Neural progenitor cell (in vitro differentiated cells): Measurements from ENCODE around the gene LTA. TPM values are rescaled to one million over a fixed set of nuclear protein-coding genes. Genes with fewer than 3 reads are reported as not detected.

Source experiments
- DNase-seq: peaks from one replicate; pipeline ENCODE4 v3.0.0-alpha.2; 2016; ENCODE audit warnings: low spot score
- H2AFZ ChIP-seq: fragments of 200-600 bp; sonication (generic); replicated peaks from 2 replicates; pipeline ENCODE4 v1.6.1; 2016; ENCODE audit warnings: antibody characterized with exemption
- H3F3A ChIP-seq: fragments of 200-600 bp; sonication (generic); 2 replicates; pipeline ENCODE4 v1.6.1; 2016; ENCODE audit warnings: antibody characterized with exemption, low read depth
- H3K27ac ChIP-seq: fragments of 200-600 bp; sonication (generic); 2 replicates; pipeline ENCODE4 v1.5.1; 2016; ENCODE audit warnings: mild to moderate bottlenecking
- H3K27me3 ChIP-seq: fragments of 200-600 bp; sonication (generic); 2 replicates; pipeline ENCODE4 v1.6.1; 2016; ENCODE audit warnings: mild to moderate bottlenecking, moderate library complexity
- H3K36me3 ChIP-seq: fragments of 200-600 bp; sonication (generic); 2 replicates; pipeline ENCODE4 v1.5.1; 2016
- H3K4me1 ChIP-seq: fragments of 200-600 bp; sonication (generic); 2 replicates; pipeline ENCODE4 v1.6.1; 2016; ENCODE audit warnings: mixed run types
- H3K4me2 ChIP-seq: fragments of 200-600 bp; sonication (generic); 2 replicates; pipeline ENCODE4 v1.6.1; 2016
- H3K4me3 ChIP-seq: fragments of 200-600 bp; sonication (generic); 2 replicates; pipeline ENCODE4 v1.5.1; 2016
- H3K79me2 ChIP-seq: fragments of 200-600 bp; sonication (generic); 2 replicates; pipeline ENCODE4 v1.6.1; 2016; ENCODE audit warnings: low read depth
- H3K9ac ChIP-seq: fragments of 200-600 bp; sonication (generic); 2 replicates; pipeline ENCODE4 v1.6.1; 2016
- H3K9me3 ChIP-seq: fragments of 200-600 bp; sonication (generic); 2 replicates; pipeline ENCODE4 v1.5.1; 2016; ENCODE audit warnings: low read depth
- H4K20me1 ChIP-seq: fragments of 200-600 bp; sonication (generic); 2 replicates; pipeline ENCODE4 v1.6.1; 2016; ENCODE audit warnings: low read depth
- H3K27ac Mint-ChIP-seq: 3 replicates; pipeline ENCODE4 v1.8.0; 2021; ENCODE audit warnings: mixed read lengths
- H3K27me3 Mint-ChIP-seq: 2 replicates; pipeline ENCODE4 v1.8.0; 2022; ENCODE audit warnings: low read depth, mild to moderate bottlenecking, inconsistent platforms, moderate library complexity, mixed read lengths; ENCODE audit not compliant: insufficient read depth
- H3K36me3 Mint-ChIP-seq: 3 replicates; pipeline ENCODE4 v1.8.0; 2021; ENCODE audit warnings: mixed read lengths
- H3K4me1 Mint-ChIP-seq: 3 replicates; pipeline ENCODE4 v1.8.0; 2021; ENCODE audit warnings: mixed read lengths
- H3K4me3 Mint-ChIP-seq: 3 replicates; pipeline ENCODE4 v1.8.0; 2021; ENCODE audit warnings: mild to moderate bottlenecking, moderate library complexity, mixed read lengths
- H3K9me3 Mint-ChIP-seq: 3 replicates; pipeline ENCODE4 v1.8.0; 2020; ENCODE audit warnings: mixed read lengths
- EZH2 ChIP-seq: fragments of 200-600 bp; sonication (generic); IDR thresholded peaks from 2 replicates; pipeline ENCODE4 v1.6.1; 2017; ENCODE audit warnings: antibody characterized with exemption, mild to moderate bottlenecking, moderate library complexity
- EZH2phosphoT487 ChIP-seq: fragments of 200-600 bp; sonication (generic); IDR thresholded peaks from 2 replicates; pipeline ENCODE4 v1.6.1; 2017; ENCODE audit warnings: antibody characterized with exemption
- total RNA-seq: library from RNA; depleted of rRNA; stranded (reverse); fragments of >200 nt; gene quantifications from 2 replicates; pipeline ENCODE4 v1.2.3, GENCODE V29; 2015; ENCODE audit warnings: low replicate concordance
- TF ChIP-seq, protein P1 (sequence below): fragments of 200-600 bp; sonication (generic); IDR thresholded peaks from 2 replicates; pipeline ENCODE4 v1.5.1; 2017; ENCODE audit warnings: antibody characterized with exemption, mild to moderate bottlenecking

The LTA gene
- total RNA-seq, 1 donor from 2014 or later, result not detected

GRCh38 chr6:31578184-31579118 lies 6.4 kb downstream of the LTA start:
- Mint-ChIP-seq H3K36me3 (no peaks in the 10 kb centered on the region), H3K4me1 (peaks cover 15% of the 10 kb centered on the region), H3K4me3 (peak overlapping the region; percentile 58), H3K27ac (no peak overlapping the region), H3K9me3 (no peaks in the 10 kb centered on the region), H3K27me3 (peaks cover 22% of the 10 kb centered on the region)
- Histone ChIP-seq H3K4me1 (peaks cover 11% of the 10 kb centered on the region), H3K36me3 (no peaks in the 10 kb centered on the region), H4K20me1 (no peaks in the 10 kb centered on the region), H3K4me2 (no peak overlapping the region), H3F3A (no peaks in the 10 kb centered on the region), H3K79me2 (no peaks in the 10 kb centered on the region), H3K27ac (no peak overlapping the region), H3K9ac (no peak overlapping the region), H2AFZ (no peak overlapping the region), H3K27me3 (peaks cover 9% of the 10 kb centered on the region), H3K4me3 (no peak overlapping the region), H3K9me3 (no peaks in the 10 kb centered on the region)
- DNase-seq, result no peak
- no peak for TF ChIP-seq EZH2

GRCh38 chr6:31579119-31579505 lies 7.0 kb downstream of the LTA start:
- H3K27me3 ChIP-seq, result peaks cover 9% of the 10 kb centered on the region
- H3K4me3 ChIP-seq, result no peak overlapping the region
- no peak overlapping the region for H2AFZ ChIP-seq
- peaks cover 15% of the 10 kb centered on the region for H3K4me1 Mint-ChIP-seq
- peak overlapping the region; percentile 42 for H3K4me3 Mint-ChIP-seq
- TF ChIP-seq EZH2, result no peak
- TF ChIP-seq EZH2phosphoT487, result no peak
- TF ChIP-seq, protein P1, sequence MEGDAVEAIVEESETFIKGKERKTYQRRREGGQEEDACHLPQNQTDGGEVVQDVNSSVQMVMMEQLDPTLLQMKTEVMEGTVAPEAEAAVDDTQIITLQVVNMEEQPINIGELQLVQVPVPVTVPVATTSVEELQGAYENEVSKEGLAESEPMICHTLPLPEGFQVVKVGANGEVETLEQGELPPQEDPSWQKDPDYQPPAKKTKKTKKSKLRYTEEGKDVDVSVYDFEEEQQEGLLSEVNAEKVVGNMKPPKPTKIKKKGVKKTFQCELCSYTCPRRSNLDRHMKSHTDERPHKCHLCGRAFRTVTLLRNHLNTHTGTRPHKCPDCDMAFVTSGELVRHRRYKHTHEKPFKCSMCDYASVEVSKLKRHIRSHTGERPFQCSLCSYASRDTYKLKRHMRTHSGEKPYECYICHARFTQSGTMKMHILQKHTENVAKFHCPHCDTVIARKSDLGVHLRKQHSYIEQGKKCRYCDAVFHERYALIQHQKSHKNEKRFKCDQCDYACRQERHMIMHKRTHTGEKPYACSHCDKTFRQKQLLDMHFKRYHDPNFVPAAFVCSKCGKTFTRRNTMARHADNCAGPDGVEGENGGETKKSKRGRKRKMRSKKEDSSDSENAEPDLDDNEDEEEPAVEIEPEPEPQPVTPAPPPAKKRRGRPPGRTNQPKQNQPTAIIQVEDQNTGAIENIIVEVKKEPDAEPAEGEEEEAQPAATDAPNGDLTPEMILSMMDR, result no peak
- no peaks in the 10 kb centered on the region for H3K36me3 Mint-ChIP-seq
- H3K27ac Mint-ChIP-seq, result no peak overlapping the region
- no peaks in the 10 kb centered on the region for H3K36me3 ChIP-seq
- peaks cover 20% of the 10 kb centered on the region for H3K27me3 Mint-ChIP-seq
- H3K79me2 ChIP-seq, result no peaks in the 10 kb centered on the region
- H3K9me3 ChIP-seq, result no peaks in the 10 kb centered on the region
- no peaks in the 10 kb centered on the region for H3K9me3 Mint-ChIP-seq
- no peak overlapping the region for H3K4me2 ChIP-seq
- H3K9ac ChIP-seq, result no peak overlapping the region
- peaks cover 11% of the 10 kb centered on the region for H3K4me1 ChIP-seq
- no peaks in the 10 kb centered on the region for H3F3A ChIP-seq
- no peak overlapping the region for H3K27ac ChIP-seq
- H4K20me1 ChIP-seq, result no peaks in the 10 kb centered on the region
- no peak for DNase-seq

DNA sequence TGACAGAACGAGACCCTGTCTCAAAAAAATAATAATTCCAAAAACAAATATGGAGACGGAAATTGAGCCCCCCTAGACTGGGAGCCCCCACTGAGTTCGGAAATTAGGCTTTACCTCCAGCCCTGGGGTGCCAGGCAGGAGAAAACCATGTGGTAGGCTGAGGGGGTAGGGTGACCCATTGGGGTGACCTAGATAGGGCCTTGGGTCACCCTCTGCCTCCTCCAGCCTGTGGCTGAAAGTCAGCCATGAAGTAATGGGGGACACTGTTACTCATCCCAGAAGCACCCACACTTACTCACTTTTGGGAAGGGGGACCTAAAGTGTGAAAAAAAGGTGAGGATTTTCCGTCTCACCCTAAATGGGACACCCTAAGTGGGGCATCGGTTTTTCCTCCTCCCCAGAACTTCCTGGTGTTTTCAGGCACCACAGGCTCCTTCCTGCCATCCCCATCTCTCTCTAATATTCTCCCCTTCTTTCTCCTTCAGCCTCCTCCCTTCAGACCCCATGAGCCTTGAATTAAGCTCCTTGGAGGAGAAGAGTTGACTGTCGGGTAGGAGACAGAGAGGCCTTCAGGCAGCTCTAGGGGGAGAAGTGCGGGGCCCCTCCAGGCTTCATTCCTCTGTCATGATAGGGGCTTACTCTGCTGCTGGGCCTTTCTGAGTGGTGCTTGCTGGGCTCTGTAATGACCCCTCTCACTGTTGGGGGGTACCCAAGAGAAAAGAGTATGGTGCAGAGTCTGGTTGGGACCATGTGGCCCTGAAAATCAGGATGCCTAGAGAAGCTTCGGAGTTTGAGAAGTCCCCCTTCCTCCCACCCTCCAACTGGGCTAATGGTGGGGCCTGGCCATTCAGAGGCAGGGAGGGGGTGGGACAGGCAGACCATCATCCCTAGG lies 7.7 kb downstream of the LTA start:
- Mint-ChIP-seq H3K9me3 (no peaks in the 10 kb centered on the region), H3K27ac (no peak overlapping the region), H3K4me3 (peak overlapping the region; percentile 95), H3K4me1 (peaks cover 15% of the 10 kb centered on the region), H3K27me3 (peaks cover 20% of the 10 kb centered on the region), H3K36me3 (no peaks in the 10 kb centered on the region)
- DNase-seq, result no peak
- Histone ChIP-seq H2AFZ (no peak overlapping the region), H3F3A (no peaks in the 10 kb centered on the region), H3K4me3 (no peak overlapping the region), H3K4me1 (peaks cover 11% of the 10 kb centered on the region), H3K4me2 (peak overlapping the region; percentile 94), H3K27ac (no peak overlapping the region), H3K79me2 (no peaks in the 10 kb centered on the region), H3K27me3 (peaks cover 9% of the 10 kb centered on the region), H4K20me1 (no peaks in the 10 kb centered on the region), H3K9ac (no peak overlapping the region), H3K9me3 (no peaks in the 10 kb centered on the region), H3K36me3 (no peaks in the 10 kb centered on the region)
- TF ChIP-seq EZH2phosphoT487, result no peak

DNA sequence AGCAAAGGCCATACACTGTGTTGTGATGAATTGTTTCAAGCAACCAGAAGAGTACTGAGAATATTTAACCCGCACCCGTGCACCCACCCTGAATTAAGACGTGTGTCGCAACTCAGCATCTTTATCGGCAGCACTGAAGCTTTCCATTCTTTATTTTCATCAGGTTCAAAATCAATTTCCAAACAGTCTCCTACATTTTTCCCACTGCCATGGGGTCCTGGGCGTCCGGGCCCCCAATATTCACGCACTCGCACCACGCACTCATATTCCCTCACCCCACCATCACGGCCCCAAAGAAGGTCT lies 8.3 kb downstream of the LTA start:
- Mint-ChIP-seq H3K9me3 (no peaks in the 10 kb centered on the region), H3K27ac (peak overlapping the region; percentile 86), H3K36me3 (no peaks in the 10 kb centered on the region), H3K27me3 (peaks cover 20% of the 10 kb centered on the region), H3K4me3 (peak overlapping the region; percentile 95), H3K4me1 (peaks cover 15% of the 10 kb centered on the region)
- H3K9ac ChIP-seq, result no peak overlapping the region
- no peaks in the 10 kb centered on the region for H3K79me2 ChIP-seq
- H3K27ac ChIP-seq, result no peak overlapping the region
- peak overlapping the region; percentile 94 for H3K4me2 ChIP-seq
- no peaks in the 10 kb centered on the region for H3F3A ChIP-seq
- no peaks in the 10 kb centered on the region for H3K9me3 ChIP-seq
- DNase-seq, result no peak
- peaks cover 11% of the 10 kb centered on the region for H3K4me1 ChIP-seq
- no peaks in the 10 kb centered on the region for H3K36me3 ChIP-seq
- H3K4me3 ChIP-seq, result peak overlapping the region; percentile 69
- peak overlapping the region; percentile 87 for H2AFZ ChIP-seq
- TF ChIP-seq, protein P1, result no peak
- TF ChIP-seq EZH2 (no peak), EZH2phosphoT487 (no peak)
- peaks cover 9% of the 10 kb centered on the region for H3K27me3 ChIP-seq
- no peaks in the 10 kb centered on the region for H4K20me1 ChIP-seq
